Transverse colon (tissue), 4 donors: Measurements from ENCODE around the gene INO80.

Experiments
- CTCF ChIP-seq, 5 experiments: fragments of 200-600 bp in 3 of 5; fragments of 450-650 bp in 2 of 5; sonication (generic) in 3 of 5; IDR thresholded peaks; 1 replicate in 2 of 5; 2 replicates in 3 of 5; pipeline ENCODE4 v1.5.1; 2016 to 2017; ENCODE audit warnings: antibody characterized with exemption in 5 of 5, inconsistent platforms in 3 of 5, mild to moderate bottlenecking in 2 of 5, moderate library complexity in 1 of 5
- POLR2A ChIP-seq: fragments of 450-650 bp; IDR thresholded peaks from one replicate; pipeline ENCODE4 v1.6.1; 2016; ENCODE audit warnings: antibody characterized with exemption, mild to moderate bottlenecking, moderate library complexity
- POLR2AphosphoS5 ChIP-seq, 3 donors: sonication (generic); formaldehyde crosslinking; IDR thresholded peaks; one replicate each; pipeline ENCODE4 v1.6.1; 2016; ENCODE audit warnings: antibody characterized with exemption in 3 of 3

DNA sequence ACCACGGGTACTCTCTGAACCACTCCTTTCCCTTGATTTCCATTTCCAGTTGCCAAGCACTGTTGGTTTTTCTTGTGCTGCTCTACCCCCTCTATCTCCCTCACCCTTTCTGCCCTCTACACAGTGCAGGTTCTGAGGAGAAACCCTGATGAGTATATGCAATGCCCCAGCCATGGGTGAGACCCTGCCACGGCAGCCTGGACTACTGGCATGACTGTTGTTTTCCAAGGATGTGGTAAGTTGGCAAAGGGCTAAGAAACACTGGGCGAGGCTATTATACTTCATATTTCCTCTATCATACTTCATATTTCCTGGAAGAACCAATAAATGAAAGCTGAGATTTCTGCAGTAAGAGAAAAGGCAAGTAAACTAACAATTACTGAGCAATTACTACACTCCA is 134.9 kb downstream of the INO80 start:
- TF ChIP-seq CTCF (IDR thresholded peaks at IDR 0.05), result no peak
- TF ChIP-seq POLR2A, result no peak
- TF ChIP-seq POLR2AphosphoS5 (IDR thresholded peaks at IDR 0.05), result no peak
